Kasumi-1 (cell line): Measurements from ENCODE around the gene NAALADL2.
"Not testable (repeated sequence)": the region's sequence is repeated elsewhere in the genome, so short reads cannot be mapped to it uniquely, and the experiment has no call there.

ENCODE experiments used
- DNase-seq, 2 experiments: peaks; one replicate each; lab custom pipeline; 2025; lab: John Stamatoyannopoulos, UW

The NAALADL2 gene

DNA sequence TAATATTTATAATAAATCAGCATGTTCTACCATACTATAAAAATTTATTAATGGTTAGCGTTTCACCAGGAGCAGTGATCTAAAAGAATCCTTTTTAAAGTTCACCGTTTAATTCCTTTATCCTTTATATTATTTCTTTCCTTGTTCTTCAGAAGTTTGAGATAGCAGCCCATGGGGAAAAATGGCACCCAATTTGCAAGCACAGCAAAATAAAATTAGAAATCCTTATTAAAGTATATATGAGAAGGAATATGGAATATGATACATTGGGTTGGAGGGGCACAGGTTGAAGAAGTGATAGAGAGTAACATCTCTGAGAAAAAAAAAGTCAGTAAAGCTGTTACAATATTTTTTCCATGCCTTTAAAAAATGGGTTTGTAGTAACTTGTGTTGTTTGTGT lies 892.0 kb downstream of the NAALADL2 start:
- DNase-seq: no peak

DNA sequence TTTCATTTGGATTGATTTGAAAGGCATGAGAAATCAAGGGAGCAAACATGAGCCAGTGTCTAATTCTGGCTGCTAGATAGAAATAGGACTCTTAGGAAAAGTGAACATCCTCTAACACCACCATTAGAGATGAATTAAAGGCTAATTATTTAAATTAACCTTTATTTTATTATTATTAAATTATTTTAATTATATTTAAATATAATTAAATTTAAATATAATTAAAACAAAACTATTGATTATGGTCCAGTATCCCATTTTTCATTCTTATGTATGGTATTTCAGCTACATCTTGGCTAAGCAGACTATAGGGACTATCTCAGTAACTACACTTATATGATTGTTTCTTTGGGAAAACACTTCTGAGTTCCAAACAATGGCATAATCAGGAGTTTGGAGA lies 904.8 kb downstream of the NAALADL2 start:
- DNase-seq: no peak

DNA sequence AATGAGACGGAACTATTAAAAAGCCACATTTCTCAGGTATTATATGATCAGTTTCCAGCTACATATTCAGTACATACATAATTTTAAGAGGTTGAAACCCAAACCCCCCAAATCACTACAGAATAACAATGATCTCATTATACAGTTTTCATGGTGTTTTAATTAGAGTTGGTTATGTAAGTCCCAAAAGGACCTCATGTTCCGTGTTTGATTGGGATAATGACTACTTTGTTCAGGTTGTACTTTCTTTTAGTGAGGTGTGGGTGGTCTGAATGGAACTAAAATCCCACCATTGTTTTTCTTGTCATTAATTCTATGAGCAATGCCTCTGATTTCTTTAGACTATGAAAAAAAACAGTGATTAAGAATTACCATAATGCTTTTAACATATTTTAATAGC lies 905.6 kb downstream of the NAALADL2 start:
- no peak for DNase-seq

DNA sequence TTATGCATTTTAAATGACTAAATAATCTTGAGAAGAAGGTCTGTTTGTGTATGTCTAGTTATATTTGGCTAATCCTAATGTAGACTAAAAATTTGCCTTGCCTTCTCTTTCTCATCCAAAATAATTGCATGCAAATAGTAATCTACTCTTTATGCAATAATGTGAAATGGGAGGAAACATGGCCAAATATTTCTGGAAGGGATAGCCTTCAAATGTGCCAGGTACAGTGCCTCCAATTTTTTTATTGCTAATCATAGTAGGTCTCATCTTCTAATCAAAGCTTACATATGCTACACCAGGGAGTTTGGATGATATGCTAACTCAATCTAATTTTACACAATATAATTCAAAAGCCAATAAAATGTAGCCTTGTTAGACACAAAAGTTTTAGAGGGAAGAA lies 911.3 kb downstream of the NAALADL2 start:
- no peak for DNase-seq

DNA sequence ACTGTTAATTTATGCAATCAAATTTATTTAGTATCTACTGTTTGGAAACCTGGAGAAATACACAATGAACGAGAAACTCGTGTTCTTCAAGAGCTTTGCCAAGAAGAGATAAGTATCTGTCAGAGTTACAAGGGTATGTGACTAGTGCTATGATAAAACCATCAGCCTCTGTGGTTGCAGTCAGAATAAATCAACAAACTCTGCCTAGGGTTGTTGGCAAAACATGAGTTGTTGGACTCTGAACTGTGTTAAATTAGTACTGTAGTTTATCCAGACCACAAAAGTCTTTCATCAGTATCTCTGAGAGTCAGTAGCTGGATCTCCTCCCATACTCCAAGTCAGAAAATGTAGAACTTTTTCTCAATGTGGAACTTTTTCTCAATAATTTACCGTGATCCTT lies 918.4 kb downstream of the NAALADL2 start:
- no peak for DNase-seq

DNA sequence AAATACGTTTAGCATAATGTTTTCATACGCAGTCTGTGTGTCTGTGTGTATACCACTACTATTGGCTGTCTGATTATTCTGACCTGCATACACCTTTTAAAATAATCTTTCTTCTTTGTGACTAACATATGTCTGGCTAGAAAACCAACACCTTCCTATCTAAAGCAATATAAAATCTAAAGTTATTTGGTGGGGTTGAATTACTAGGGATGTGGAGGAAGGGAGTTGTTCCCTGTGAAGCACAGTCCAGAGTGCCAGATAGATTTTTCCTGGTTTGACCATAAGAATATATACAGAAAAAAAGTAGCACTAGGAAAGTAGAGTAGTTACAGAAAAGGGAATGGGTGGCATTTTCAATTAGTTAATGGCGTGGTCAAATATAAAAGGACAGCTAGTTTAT lies 918.8 kb downstream of the NAALADL2 start:
- no peak for DNase-seq

DNA sequence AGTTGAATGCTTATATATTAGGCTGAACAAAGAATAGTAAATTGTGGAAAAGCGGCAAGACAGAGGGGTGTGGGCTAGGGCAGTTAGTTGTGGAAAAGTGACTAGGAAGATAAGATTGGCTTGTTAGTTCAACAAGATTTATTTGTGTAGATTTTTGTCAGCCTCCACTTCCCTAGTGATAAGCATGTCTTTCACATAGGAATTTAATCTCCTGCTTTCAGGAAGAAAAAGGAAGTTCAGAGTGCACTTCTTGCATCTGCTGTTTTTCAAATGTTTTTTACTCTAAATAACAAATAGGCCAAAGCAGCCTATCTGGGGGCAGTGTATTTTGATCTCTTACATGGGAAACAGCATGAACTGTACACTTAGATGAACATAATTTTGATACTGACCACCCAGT lies 919.9 kb downstream of the NAALADL2 start:
- DNase-seq: no peak

DNA sequence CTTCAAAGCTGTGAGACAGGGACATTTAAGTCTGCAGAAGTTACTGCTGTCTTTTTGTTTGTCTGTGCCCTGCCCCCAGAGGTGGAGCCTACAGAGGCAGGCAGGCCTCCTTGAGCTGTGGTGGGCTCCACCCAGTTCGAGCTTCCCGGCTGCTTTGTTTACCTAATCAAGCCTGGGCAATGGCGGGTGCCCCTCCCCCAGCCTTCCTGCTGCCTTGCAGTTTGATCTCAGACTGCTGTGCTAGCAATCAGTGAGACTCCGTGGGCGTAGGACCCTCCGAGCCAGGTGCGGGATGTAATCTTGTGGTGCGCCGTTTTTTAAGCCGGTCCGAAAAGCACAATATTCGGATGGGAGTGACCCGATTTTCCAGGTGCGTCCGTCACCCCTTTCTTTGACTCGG lies 928.0 kb downstream of the NAALADL2 start:
- not testable (repeated sequence) for DNase-seq

DNA sequence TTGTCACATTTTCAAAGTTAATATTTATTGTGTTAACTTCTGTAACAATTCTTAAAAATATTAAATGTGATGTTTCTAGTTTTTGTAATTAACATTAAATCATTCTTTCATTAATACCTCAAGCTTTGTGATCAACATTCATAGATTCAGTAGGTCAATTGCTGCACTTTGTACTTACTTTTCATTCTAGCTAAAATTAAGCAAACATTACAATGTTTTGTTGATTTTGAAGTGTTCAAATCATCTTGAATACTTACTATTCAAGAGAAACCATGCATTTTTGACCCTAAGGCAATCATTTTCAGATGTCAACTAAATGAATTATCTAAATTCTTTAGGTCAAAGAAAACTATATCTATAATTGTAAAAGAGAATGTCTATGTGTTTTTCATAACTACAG lies 933.1 kb downstream of the NAALADL2 start:
- DNase-seq: no peak

DNA sequence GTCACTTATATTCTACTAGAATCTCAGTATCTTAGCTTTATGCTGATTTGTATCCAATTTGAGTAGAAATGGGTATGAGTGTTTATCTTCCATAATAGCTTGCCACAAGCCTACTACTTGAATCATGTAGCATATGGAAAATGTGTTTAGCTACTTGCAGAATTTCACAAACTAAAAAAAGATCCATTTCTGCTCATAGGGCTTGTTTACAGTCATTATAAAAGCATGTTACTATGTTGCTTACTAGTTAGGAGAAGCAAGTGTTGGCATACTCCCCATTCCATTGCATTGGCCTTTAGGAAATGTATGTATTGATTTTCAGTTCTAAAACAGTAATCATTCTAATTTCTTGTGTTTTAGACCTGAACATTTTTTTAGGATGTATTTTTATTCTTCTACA lies 939.2 kb downstream of the NAALADL2 start:
- no peak for DNase-seq

DNA sequence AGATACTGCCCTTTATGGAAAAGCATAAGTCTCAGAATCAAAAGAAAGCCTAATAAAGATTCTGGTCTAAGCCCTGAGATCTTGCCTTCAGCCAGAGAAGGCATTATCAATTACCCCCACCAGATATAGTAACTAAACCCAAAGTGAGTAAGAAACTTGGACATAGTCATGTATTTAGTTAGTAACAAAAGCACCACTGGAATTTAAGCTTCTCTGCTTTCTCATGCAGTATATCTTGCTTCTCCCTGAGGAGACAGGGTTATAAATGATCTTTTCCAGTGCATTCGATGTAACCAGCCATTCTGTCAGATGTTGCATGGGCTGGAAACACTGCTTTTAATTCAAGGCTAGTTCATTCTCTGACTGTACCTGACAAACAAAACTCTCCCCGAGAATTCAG lies 946.7 kb downstream of the NAALADL2 start:
- DNase-seq: no peak

DNA sequence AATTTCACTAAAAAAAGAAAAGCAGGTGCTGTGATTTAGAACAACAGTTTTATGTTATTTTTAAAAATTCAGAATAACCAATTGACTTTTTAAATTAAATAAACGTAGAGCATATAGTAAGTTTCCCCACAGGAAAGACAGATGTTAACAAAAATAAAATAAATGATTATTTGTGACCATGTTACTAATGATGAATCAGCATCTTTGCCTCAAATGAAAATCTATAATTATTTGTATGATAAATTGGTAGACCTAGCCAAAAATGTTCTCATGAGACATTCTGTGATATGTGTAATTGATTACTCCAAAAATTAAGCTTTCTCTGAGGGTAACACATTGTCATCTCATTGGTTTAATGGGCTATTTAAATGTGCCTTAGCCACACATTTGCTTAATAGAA lies 948.0 kb downstream of the NAALADL2 start:
- no peak for DNase-seq

DNA sequence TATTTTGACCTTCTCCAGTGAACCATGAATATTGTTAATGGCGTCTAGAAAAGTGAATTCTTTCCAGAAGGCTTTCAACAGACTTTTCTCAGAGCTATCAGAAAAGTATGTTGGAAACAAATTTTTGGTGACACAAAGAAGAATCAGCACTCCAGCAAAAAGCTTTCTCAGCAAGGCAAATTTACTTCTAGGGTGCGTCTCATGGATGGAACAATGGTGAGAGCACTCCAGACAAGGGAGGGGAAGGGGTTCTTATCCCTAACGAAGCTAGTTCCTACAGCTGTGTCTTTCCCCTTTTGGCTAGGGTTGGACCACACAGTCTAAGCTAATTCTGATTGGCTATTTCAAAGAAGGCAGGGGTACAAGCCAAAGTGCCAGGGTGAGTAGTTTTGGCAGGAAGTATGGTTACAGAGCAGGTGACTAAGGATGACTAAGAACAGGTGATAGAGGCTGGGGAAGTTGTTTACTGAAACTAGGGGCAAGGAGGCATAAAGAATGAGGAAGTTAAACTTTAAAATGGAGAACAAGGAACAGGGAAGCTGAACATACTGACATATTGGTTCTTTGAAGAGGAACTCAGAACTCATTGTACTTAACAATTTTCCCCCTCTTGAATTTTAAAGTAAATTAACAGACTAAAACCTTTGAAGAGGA lies 959.8 kb downstream of the NAALADL2 start:
- DNase-seq: peak; percentile 53 to 64

DNA sequence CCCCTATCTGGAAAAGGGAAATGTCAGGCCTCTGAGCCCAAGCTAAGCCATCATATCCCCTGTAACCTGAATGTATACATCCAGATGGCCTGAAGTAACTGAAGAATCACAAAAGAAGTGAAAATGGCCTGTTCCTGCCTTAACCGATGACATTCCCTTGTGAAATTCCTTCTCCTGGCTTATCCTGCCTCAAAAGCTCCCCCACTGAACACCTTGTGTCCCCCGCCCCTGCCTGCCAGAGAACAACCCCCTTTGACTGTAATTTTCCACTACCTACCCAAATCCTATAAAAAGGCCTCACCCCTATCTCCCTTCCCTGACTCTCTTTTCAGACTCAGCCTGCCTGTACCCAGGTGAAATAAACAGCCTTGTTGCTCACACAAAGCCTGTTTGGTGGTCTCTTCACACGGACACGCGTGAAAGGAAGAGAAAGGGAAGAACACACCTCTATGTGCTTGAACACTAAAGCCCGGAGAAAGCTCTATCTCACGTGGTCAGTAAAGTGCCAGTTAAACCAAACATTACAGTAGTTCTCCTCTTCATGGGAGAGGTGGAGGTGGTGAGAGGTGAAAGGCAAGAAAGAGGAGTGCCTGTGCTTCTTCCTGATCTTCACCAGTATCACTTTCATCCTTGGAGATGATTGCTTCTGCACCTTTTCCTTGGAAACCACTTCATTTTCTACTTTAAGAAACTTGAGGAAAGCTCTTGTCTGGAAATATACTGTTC lies 963.8 kb downstream of the NAALADL2 start:
- not testable (repeated sequence) for DNase-seq

DNA sequence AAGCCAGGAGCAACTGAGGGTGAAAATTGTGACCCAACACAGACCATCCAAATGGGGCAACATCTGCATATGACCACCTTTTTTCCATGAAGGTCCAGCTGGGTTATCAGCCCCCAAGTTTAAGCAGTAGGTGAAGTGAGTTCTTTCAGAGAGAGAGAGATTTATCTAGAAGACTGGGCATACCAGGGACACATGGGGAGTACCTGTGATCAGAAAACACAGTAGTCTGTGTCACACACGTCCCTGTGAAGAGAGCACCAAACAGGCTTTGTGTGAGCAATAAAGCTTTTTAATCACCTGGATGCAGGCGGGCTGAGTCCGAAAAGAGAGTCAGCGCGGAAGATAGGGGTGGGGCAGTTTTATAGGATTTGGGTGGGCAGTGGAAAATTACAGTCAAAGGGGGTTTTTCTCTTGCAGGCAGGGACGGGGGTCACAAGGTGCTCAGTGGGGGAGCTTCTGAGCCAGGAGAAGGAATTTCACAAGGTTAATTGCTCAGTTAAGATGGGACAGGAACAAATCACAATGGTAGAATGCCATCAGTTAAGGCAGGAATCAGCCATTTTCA lies 966.0 kb downstream of the NAALADL2 start:
- not testable (repeated sequence) for DNase-seq

DNA sequence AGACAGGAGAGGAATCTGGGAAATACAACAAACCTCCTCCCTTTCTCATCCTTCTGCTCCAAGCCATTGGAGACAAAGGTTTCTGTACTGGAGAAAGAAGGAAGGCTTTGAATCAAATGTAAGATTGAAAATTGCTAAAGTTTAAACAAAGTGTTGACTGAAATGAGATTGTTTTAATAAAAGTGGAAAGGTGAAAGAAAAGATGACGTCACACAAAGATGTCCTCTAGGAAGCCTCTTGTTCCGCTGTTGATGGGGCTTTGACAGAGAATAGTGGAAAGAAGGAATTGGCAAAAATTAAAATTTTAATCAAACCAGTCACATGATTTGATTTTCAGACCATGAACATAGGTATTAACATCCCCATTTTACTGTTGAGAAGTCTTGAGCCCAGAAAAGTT lies 967.6 kb downstream of the NAALADL2 start:
- no peak for DNase-seq

DNA sequence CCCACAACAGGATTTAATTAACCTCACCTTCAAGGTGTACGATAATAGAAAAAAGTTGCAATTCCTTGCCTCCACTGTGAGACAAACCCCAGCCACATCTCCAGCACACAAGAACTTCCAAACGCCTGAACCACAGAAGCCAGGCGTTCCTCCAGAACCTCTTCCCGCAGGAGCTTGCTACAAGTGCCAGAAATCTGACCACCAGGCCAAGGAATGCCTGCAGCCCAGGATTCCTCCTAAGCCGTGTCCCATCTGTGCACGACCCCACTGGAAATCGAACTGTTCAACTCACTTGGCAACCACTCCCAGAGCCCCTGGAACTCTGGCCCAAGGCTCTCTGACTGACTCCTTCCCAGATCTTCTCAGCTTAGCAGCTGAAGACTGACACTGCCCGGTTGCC lies 970.7 kb downstream of the NAALADL2 start:
- not testable (repeated sequence) for DNase-seq

DNA sequence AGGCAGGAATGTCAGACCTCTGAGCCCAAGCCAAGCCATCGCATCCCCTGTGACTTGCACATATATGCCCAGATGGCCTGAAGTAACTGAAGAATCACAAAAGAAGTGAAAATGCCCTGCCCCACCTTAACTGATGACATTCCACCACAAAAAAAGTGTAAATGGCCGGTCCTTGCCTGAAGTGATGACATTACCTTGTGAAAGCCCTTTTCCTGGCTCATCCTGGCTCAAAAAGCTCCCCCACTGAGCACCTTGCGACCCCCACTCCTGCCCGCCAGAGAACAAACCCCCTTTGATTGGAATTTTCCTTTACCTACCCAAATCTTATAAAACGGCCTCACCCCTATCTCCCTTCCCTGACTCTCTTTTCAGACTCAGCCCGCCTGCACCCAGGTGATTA lies 976.6 kb downstream of the NAALADL2 start:
- DNase-seq: not testable (repeated sequence)

DNA sequence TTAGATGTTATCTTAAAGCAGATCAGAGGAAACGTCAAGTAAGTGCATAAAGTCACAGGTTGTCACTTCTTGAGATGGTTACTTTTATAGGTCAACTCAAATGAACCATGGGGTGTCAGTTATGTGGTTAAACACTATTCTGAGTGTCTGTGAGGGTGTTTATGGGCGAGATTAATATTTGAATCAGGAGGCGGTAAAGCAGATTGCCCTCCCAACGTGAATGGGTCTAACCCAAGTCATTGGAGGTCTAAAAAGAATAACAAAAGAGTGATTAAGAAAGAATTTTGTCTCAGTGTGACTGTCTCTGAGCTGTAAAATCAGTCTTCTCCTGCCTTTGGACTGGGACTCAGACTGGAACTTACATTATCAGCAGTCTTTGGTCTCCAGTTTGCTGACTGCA lies 977.5 kb downstream of the NAALADL2 start:
- no peak for DNase-seq

DNA sequence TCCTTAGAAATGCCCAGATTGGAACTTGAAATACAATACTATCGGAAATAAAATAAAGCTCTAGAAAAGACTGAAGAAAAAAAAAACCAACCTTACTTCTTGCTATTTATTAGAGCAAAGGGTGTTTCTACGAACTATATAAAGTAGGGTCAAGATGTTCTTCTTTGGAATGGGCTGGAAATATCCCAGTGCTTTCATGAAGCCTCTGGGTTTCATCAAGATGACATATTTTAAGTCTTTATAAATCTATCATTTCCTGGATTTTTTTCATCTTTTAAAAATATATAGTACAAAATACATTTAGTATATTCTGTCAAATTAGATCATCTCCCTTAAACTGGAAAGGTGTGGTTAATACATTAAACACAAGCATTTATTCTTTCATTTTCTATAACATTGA lies 978.8 kb downstream of the NAALADL2 start:
- DNase-seq: no peak

DNA sequence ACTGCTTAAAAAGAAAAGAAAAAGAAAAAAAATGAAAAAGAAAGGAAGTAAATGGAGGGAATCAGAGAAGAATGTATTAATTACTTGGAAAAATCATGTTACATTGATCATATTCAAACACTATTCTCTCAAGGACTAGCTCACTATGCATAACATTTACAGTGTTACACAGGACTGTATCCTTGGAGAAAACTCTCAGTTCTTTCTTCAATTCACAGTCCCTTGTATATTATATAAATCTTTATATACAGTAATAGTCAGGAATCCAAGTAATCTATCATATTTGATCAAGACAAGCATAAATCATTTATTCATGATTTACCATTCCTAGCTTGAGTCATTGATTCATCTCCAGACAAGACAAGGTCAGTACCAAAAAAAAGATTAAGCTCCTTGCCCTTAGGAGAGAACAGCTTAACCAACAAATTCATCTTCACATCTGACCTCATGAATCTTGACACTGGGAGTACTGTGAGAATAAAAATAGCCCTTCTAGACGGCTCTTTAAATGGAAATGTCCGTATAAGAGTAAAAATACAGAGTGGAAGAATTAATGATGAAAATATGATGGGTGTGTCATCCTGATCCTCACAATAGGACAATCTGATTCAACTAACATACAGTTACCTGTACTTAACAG lies 980.4 kb downstream of the NAALADL2 start:
- no peak for DNase-seq

DNA sequence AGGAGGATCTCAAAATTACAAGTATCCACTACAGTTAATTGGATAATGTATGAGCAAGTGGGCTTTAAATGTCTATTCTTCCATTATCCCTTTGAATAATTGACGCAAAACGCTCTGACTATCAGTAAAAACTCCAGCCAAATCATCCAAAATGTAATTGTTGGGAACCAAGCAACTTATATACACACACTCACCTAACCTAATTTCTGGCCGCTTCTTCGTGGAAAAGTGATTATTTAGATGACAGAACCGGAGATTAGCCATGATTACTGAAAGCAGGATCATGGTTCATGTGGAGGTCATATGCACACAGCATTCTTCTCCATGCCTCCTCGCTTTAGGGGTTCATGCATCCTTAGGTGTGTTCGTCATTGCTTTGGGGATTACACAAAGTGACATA lies 992.4 kb downstream of the NAALADL2 start:
- DNase-seq: no peak

DNA sequence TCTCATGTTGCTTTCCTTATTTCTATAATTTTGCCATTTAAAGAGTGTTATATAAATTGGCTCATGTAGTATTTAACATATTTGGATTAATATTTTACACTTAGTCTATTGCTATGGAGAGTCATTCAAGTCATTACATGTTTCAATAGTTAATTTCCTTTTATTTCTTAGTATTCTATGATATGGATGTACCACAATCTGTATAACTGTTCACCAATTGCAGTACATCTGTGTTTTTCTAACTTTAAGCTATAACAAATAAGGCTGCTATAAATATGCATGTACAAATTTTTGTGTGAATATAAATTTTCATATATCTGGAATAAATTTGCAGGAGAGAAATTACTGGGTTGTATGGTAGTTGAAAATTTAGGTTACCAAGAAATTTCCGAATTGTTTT lies 993.4 kb downstream of the NAALADL2 start:
- DNase-seq: no peak
